ENCODE results near the gene MTG1.
A peak's percentile ranks its signal among the peaks of the same experiment; 100 is the strongest.

The MTG1 gene

GRCh38 chr10:133394064-133394663, at the start of gene MTG1:
TSS of gene MTG1 (plus strand) at chr10:133394157. CDS start at chr10:133394221, 64 bp downstream.
- DNase-seq: peak; percentile 97

- DNase-seq: no peak
Observed at GRCh38 chr10:133344236-133344635, 49.7 kb upstream of the MTG1 start.

- DNase-seq: no peak
Observed at GRCh38 chr10:133346413-133346812, 47.5 kb upstream of the MTG1 start.

- peak; percentile 22 for DNase-seq
Observed at GRCh38 chr10:133347710-133348517, 46.0 kb upstream of the MTG1 start.

- DNase-seq: no peak
Observed at GRCh38 chr10:133349160-133349568, 44.8 kb upstream of the MTG1 start.

GRCh38 chr10:133349577-133350011, 44.4 kb upstream of the MTG1 start:
- DNase-seq: no peak

GRCh38 chr10:133350283-133350949, 43.5 kb upstream of the MTG1 start:
- no peak for DNase-seq

GRCh38 chr10:133350950-133351329, 43.0 kb upstream of the MTG1 start:
- DNase-seq: no peak

- no peak for DNase-seq
Observed at GRCh38 chr10:133351408-133352318, 42.3 kb upstream of the MTG1 start.

GRCh38 chr10:133353202-133353959, 40.6 kb upstream of the MTG1 start:
- DNase-seq: peak; percentile 43

GRCh38 chr10:133353988-133354605, 39.9 kb upstream of the MTG1 start:
- DNase-seq: no peak

- no peak for DNase-seq
Observed at GRCh38 chr10:133354672-133355240, 39.2 kb upstream of the MTG1 start.

- DNase-seq: no peak
Observed at GRCh38 chr10:133355266-133355665, 38.7 kb upstream of the MTG1 start.

GRCh38 chr10:133355991-133356390, 38.0 kb upstream of the MTG1 start:
- DNase-seq: no peak

- DNase-seq: peak; percentile 67
Observed at GRCh38 chr10:133356549-133357284, 37.2 kb upstream of the MTG1 start.

GRCh38 chr10:133357285-133358161, 36.4 kb upstream of the MTG1 start, which contains the start of gene FUOM:
TSS of gene FUOM (minus strand) at chr10:133358019. CDS start at chr10:133358007, 12 bp downstream.
- peak; percentile 79 for DNase-seq

GRCh38 chr10:133358162-133358924, 35.6 kb upstream of the MTG1 start:
- DNase-seq: no peak

GRCh38 chr10:133358925-133359310, 35.0 kb upstream of the MTG1 start:
- DNase-seq: no peak
